ENCODE measurements around the gene SPON2.

DNA sequence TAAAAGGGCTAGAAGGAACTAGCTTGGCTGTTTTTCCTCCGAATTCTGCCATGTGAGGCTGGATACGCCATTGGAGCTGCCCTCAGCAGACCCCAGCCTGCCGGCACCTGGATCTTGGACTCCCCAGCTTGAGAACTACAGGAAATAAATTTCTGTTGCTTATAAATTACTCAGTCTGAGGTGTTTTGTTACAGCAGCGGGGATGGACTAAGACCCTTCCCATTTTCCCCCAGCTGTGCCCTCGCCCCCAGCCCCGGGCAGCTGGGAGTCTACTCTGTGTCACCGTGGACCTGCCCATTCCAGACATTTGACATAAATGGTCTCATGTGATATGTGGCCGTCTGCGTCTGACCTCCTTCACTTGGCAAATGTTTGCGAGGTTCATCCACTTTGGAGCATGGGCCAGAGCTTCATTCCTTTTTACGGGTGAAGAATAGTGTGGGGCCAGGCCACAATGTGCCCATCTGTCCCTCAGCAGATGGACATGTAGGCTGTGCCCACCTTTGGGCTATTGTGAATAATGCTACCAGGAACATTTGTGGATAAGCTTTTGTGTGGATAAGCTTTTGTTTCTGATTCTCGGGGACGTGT lies 30.7 kb upstream of the SPON2 start:
- no peak for TF ChIP-seq CTCF (conservative IDR thresholded peaks at IDR 0.05 in 1 of 2, IDR thresholded peaks at IDR 0.05 in 1 of 2; ENCODE audit: extremely low read depth in 1 of 2, insufficient read depth in 1 of 2, low read depth in 1 of 2, low read length in 2 of 2)
- TF ChIP-seq EZH2 (IDR thresholded peaks at IDR 0.05; ENCODE audit: borderline replicate concordance, low read length): no peak
